Measurements from ENCODE around the gene PLBD1. TPM values are rescaled to one million over a fixed set of nuclear protein-coding genes. Genes with fewer than 3 reads are reported as not detected.

PLBD1 gene
- total RNA-seq, 8 experiments from 2014 or later = 0.38 to 18.5 (median 0.86) TPM

DNA sequence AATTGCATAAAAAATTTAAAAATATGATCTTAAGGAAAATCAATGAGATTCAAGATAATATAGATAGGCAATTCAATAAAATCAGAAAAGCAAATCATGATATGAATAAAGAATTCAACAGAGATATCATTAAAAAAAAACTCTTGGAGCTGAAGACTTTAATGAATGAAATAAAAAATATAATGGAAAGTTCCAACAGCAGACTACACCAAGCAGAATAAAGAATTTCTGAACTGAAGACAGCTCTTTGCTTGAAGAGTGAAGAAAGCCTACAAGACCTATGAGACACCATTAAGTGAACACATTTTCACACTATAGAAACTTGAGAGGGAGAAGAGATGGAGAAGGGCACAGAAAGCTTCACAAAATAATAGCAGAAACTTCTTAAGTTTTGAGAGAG, 45.9 kb downstream of the PLBD1 start:
- no peak overlapping the region for H3K27ac ChIP-seq
- in situ Hi-C loops (cut with MboI; ENCODE audit: low pct_unique_long_range_greater_than_20kb in 2 of 9, low sequenced_read_pairs in 9 of 9, unreplicated experiment in 9 of 9) = no loop called here
- no peak overlapping the region for H3K4me3 ChIP-seq
- no peaks in the 10 kb centered on the region for H3K4me1 ChIP-seq (replicated peaks in 1 of 2)
- no peak for ATAC-seq (replicated peaks in 6 of 8)

DNA sequence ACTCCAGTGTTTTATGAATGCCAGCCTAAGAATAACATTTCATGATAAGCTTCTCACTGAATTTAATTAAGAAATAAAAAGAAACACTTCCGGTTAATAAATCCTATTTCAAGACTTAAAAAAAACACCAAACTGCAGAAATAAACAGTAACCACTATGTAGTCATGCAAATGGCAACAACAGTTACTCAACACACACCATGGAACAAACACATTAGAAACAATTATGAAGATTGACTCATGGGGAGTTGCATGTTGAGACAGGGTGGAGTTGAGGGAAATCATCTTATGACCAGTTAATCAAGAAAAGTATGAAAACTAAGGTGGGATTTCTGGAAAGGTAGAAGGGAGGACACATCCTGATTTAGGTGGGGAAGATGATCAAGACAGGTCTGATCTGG, 52.7 kb downstream of the PLBD1 start:
- WGBS, 10 experiments = 0 to 100% (median 92%) methylated on average over 1 of the region's 1 CpG; no CpG with 5 or more reads in 2 of the 10 experiments
- in situ Hi-C loops (cut with MboI; ENCODE audit: low pct_unique_long_range_greater_than_20kb in 2 of 9, low sequenced_read_pairs in 9 of 9, unreplicated experiment in 9 of 9) = no loop called here
- peak in 2 of 8 experiments; percentile 97 to 99 for ATAC-seq (replicated peaks in 6 of 8)
- no peak overlapping the region for H3K4me3 ChIP-seq
- H3K4me1 ChIP-seq (replicated peaks in 1 of 2) = no peaks in the 10 kb centered on the region
- H3K27ac ChIP-seq = no peak overlapping the region

DNA sequence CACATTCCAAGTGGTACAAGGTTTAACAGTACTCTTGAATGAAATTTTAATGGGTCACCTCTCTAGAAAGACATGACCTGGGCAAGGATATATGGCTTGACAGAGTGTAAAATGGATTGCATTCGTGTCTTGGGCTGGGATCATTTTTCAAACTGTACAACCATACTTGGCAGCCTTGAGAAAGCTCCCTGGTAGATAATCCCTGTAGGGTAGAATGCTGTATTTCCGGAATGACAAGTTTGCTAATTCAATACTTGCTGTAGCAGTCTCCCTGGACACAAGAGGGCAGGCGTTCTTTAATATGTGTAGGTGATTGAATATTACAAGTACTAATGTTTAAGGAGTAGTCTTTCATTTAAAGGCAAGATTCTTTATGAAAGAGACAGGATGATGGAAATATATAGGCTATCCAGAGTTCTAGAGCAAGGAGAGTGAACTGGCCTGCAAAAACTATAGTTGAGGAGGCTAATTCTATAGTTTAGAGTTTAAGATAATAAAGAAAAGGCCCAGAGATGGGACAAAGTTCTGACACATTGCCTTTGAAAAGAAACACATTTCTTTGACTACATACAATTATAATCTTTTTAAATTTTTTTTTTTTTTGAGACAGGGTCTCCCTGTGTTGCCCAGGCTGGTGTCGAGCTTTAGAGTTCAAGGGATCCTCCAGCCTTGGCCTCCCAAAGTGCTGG, 53.4 kb downstream of the PLBD1 start:
- 33 to 100% (median 68%) methylated on average over 1 to 4 of the region's 4 CpGs for WGBS, 10 experiments
- Histone ChIP-seq H3K27ac (no peak overlapping the region), H3K4me3 (no peak overlapping the region), H3K4me1 (replicated peaks in 1 of 2) (no peaks in the 10 kb centered on the region)
- ATAC-seq (replicated peaks in 6 of 8) = peak in 3 of 8 experiments; percentile 22 to 55 (median 52)
- in situ Hi-C loops (cut with MboI; ENCODE audit: low pct_unique_long_range_greater_than_20kb in 2 of 9, low sequenced_read_pairs in 9 of 9, unreplicated experiment in 9 of 9) = no loop called here

DNA sequence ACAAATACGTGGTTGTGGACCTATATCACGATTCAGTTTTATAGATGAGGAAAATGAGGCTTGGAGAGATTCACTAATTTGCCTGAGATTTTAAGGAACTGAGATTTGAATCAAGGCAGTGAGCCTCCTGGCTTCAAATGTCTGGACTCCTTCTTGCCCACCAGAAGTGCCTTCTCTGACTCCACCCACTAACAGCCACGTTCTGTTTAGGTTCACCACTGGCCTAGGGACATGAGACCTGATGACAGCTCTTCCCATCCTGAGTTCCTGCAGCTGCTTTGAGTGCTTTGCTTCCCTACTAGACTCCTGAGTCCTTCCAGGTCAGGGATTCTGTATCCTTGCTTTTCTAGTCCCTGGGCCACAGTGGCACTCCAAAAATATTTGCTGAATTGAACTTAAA, 57.1 kb downstream of the PLBD1 start:
- Histone ChIP-seq H3K4me1 (replicated peaks in 1 of 2) (no peaks in the 10 kb centered on the region), H3K4me3 (no peak overlapping the region), H3K27ac (no peak overlapping the region)
- peak in 1 of 8 experiments; percentile 12 for ATAC-seq (replicated peaks in 6 of 8)
- in situ Hi-C loops (cut with MboI; ENCODE audit: low pct_unique_long_range_greater_than_20kb in 2 of 9, low sequenced_read_pairs in 9 of 9, unreplicated experiment in 9 of 9) = no loop called here
- 0 to 100% (median 73%) methylated on average over 1 to 3 of the region's 3 CpGs; no CpG with 5 or more reads in 1 of the 10 experiments for WGBS, 10 experiments

DNA sequence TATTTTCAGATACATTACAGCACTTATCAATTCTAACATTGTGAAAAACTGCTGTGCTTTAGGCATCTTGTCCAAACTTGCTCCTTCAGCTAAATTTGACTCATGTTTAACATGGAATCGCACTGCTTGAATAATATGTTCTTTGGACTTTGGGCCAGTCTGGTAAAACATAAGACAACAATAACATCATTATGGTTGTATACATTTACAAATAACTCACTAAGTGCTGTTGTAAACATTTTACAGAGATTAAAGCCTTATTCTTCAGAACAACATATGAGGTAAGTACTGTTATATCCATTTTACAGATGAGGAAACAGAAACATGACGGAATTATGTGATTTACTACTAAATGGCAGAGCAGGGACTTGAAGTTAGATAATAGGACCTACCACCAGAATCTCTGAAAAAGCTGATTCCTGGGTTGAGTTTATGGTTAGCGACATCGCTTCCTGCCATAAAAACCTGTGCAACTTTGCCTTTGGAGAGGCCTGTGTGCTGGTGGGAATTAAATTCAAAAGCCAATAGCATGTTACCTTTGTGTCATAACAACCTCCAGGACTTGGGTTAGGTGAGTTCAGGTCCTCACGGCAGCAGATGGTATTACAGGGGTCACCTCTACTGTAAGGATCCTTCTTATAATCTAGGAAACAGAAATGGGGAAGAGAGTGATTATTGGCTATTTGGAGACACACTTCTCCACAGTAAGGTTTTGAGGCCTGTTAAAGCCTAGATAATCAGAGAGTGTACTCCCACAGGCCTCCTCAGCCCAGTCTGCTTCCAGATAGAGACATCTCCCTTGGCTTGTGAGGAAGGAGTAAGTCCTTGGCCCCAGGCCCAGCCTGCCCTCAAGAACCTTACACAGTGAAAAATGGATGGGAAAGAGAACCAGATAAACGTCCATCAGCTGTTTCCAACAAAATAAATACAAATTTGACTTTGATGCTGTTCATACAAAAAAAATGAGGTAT, 61.8 kb downstream of the PLBD1 start:
- WGBS, 10 experiments = 54 to 100% (median 95%) methylated on average over 2 to 6 of the region's 6 CpGs; no CpG with 5 or more reads in 2 of the 10 experiments
- Histone ChIP-seq H3K27ac (no peak overlapping the region), H3K4me1 (replicated peaks in 1 of 2) (no peaks in the 10 kb centered on the region), H3K4me3 (no peak overlapping the region)
- in situ Hi-C loops (cut with MboI; ENCODE audit: low pct_unique_long_range_greater_than_20kb in 2 of 9, low sequenced_read_pairs in 9 of 9, unreplicated experiment in 9 of 9) = no loop called here
- no peak for ATAC-seq (replicated peaks in 6 of 8)

DNA sequence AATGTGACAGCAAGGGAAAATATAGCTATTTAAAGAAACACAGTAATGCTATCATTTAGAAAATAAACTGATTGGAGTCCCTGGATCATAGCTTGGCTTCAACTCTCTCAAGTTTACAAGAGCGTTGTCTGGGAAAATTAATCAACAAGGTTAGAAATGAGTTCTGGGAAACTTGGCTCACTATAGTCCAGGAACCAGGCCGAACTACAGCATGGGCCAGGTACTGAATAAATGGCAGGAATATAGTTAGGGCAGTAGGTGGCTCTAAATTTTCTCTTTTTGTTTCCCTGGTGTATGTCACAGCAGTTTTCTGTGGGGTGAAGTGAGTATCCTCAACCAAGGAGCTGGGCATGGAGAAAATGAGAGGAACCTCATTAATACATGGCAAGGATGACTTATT, 72.4 kb downstream of the PLBD1 start:
- 80 to 100% (median 94%) methylated on average over 1 to 2 of the region's 2 CpGs; no CpG with 5 or more reads in 3 of the 10 experiments for WGBS, 10 experiments
- no peak for ATAC-seq (replicated peaks in 6 of 8)
- in situ Hi-C loops (cut with MboI; ENCODE audit: low pct_unique_long_range_greater_than_20kb in 2 of 9, low sequenced_read_pairs in 9 of 9, unreplicated experiment in 9 of 9) = no loop called here
- no peak overlapping the region for H3K27ac ChIP-seq
- H3K4me1 ChIP-seq (replicated peaks in 1 of 2) = no peaks in the 10 kb centered on the region
- H3K4me3 ChIP-seq = no peak overlapping the region

DNA sequence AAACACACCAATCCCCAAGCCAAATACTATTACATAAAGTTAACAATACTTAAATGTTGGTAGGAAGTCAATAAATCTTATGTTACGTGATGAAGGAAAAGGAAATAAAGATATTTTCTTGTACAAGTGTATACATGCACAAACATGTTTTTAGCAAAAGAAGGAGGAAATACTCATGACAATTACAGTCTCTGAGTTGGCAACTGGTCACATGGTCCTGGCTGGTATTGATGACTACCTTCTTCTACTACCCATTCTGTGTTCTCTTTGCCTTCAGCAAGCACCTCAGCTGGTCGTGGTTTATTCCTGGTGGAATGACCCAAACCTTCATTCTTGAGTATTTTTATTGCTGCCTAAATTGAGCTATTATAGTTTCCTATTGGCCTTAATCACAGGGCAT, 84.8 kb downstream of the PLBD1 start:
- no peak for ATAC-seq (replicated peaks in 6 of 8)
- H3K27ac ChIP-seq = no peak overlapping the region
- no peak overlapping the region for H3K4me3 ChIP-seq
- in situ Hi-C loops (cut with MboI; ENCODE audit: low pct_unique_long_range_greater_than_20kb in 2 of 9, low sequenced_read_pairs in 9 of 9, unreplicated experiment in 9 of 9) = no loop called here
- no peaks in the 10 kb centered on the region for H3K4me1 ChIP-seq (replicated peaks in 1 of 2)
- WGBS, 10 experiments = 90 to 100% (median 94%) methylated on average over 1 to 2 of the region's 2 CpGs; no CpG with 5 or more reads in 3 of the 10 experiments

DNA sequence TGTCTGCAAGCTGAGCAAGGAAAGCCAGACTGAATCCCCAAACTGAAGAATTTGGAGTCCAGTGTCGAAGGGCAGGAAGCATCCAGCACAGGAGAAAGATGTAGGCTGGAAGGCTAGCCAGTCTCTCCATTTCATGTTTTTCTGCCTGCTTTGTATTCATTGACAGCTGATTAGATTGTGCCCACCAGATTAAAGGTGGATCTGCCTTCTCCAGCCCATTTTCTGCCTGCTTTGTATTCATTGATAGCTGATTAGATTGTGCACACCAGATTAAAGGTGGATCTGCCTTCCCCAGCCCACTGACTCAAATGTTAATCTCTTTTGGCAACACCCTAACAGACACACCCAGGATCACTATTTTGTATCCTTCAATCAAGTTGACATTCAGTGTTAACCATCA, 85.3 kb downstream of the PLBD1 start:
- Histone ChIP-seq H3K4me3 (no peak overlapping the region), H3K4me1 (replicated peaks in 1 of 2) (no peaks in the 10 kb centered on the region), H3K27ac (no peak overlapping the region)
- in situ Hi-C loops (cut with MboI; ENCODE audit: low pct_unique_long_range_greater_than_20kb in 2 of 9, low sequenced_read_pairs in 9 of 9, unreplicated experiment in 9 of 9) = no loop called here
- 100% methylated on average over 1 of the region's 1 CpG; no CpG with 5 or more reads in 6 of the 10 experiments for WGBS, 10 experiments
- no peak for ATAC-seq (replicated peaks in 6 of 8)

DNA sequence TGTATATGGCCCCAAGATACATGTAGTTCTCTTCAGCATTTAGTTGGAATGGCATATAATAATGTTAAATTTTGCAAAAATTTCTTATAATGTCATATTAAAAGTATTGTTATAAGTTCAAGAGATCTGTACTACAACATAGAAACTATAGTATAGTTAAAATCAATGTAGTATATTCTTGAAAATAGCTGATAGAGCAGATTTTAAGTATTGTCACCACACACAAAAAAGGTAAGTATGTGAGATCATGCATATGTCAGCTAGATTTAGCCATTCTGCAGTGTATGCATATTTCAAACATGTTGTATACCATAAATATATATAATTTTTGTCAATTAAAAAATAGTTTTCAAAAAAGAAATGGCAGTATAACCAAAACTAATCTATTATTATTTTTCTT, 86.5 kb downstream of the PLBD1 start:
- H3K4me1 ChIP-seq (replicated peaks in 1 of 2) = no peaks in the 10 kb centered on the region
- no peak overlapping the region for H3K27ac ChIP-seq
- in situ Hi-C loops (cut with MboI; ENCODE audit: low pct_unique_long_range_greater_than_20kb in 2 of 9, low sequenced_read_pairs in 9 of 9, unreplicated experiment in 9 of 9) = no loop called here
- no peak overlapping the region for H3K4me3 ChIP-seq
- ATAC-seq (replicated peaks in 6 of 8) = no peak

DNA sequence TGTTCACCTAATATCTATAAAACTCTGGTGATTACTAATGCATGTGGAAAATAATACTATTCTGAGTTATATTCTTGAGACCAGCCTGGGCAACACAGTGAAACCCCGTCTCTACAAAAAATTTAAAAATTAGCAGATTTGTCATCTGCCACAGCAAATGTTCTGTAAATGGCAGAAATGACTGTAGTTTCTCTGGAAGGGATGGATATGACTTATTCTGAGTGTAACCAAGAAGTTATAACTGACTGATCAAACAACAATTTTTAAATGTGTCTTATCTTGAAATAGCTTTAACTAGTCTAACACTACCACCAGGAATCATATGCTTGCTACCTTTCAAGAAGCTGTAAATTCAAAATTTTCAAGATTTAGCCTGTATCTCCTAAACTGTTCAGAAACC, 88.7 kb downstream of the PLBD1 start:
- 50 to 100% (median 100%) methylated on average over 1 of the region's 1 CpG; no CpG with 5 or more reads in 2 of the 10 experiments for WGBS, 10 experiments
- Histone ChIP-seq H3K4me1 (replicated peaks in 1 of 2) (no peaks in the 10 kb centered on the region), H3K27ac (no peak overlapping the region), H3K4me3 (no peak overlapping the region)
- ATAC-seq (replicated peaks in 6 of 8) = no peak
- in situ Hi-C loops (cut with MboI; ENCODE audit: low pct_unique_long_range_greater_than_20kb in 2 of 9, low sequenced_read_pairs in 9 of 9, unreplicated experiment in 9 of 9) = no loop called here

DNA sequence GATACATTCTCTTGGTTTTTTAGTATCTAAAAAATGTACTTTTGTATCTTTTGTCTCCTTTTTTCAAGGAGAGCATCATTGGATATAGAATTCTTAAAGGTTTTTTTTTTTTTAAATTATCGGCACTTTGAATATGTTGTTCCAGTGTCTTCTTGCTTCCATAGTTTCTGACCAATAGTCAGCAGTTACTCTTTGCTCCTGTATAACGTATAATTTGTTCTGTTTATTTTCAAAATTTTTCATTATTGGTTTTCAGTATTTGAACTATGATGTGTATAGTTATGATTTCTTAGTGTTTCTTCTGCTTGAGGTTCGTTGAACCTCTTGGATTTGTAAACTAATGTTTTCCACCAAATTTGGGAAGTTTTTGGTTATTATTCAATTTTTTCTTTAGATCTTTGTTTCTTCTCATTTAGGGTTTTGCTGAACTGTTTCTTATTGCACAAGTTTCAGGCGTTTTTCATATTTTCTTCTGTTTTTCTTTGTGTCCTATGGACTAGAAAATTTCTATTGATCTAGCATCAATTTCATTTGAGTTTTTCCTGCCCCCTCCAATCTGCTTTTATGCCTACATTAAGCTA, 93.9 kb downstream of the PLBD1 start:
- no peak overlapping the region for H3K4me3 ChIP-seq
- ATAC-seq (replicated peaks in 6 of 8) = no peak
- 75 to 94% (median 87%) methylated on average over 1 to 4 of the region's 4 CpGs for WGBS, 10 experiments
- in situ Hi-C loops (cut with MboI; ENCODE audit: low pct_unique_long_range_greater_than_20kb in 2 of 9, low sequenced_read_pairs in 9 of 9, unreplicated experiment in 9 of 9) = loop anchor here in 1 of 9 experiments (25.0 kb wide), 1 partner anchor 236 kb away; no protein-coding TSS in a partner anchor
- no peak overlapping the region for H3K27ac ChIP-seq
- H3K4me1 ChIP-seq (replicated peaks in 1 of 2) = no peaks in the 10 kb centered on the region

DNA sequence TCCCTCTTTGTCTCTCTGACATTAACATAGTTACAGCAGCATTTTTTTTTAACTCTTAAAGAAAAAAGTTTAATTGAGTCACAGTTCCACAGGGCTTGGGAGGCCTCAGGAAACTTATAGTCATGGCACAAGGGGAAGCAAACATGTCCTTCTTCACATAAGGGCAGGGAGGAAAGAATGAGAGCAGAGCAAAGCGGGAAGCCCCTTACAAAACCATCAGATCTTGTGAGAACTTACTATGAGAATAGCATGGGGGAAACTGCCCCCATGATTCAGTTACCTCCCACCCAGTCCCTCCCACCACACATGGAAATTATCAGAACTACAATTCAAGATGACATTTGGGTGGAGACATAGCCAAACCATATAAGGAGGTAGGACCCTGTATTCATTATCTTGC, 96.2 kb downstream of the PLBD1 start:
- in situ Hi-C loops (cut with MboI; ENCODE audit: low pct_unique_long_range_greater_than_20kb in 2 of 9, low sequenced_read_pairs in 9 of 9, unreplicated experiment in 9 of 9) = loop anchor here in 1 of 9 experiments (25.0 kb wide), 1 partner anchor 234 kb away; no protein-coding TSS in a partner anchor
- H3K4me1 ChIP-seq (replicated peaks in 1 of 2) = no peaks in the 10 kb centered on the region
- no peak for ATAC-seq (replicated peaks in 6 of 8)
- H3K27ac ChIP-seq = no peak overlapping the region
- no peak overlapping the region for H3K4me3 ChIP-seq
- WGBS, 10 experiments = 83 to 100% (median 100%) methylated on average over 1 of the region's 1 CpG; no CpG with 5 or more reads in 5 of the 10 experiments

Measured in motor neuron (in vitro differentiated cells).